Measurements from ENCODE around the gene SLC16A12. TPM values are rescaled to one million over a fixed set of nuclear protein-coding genes. Genes with fewer than 3 reads are reported as not detected.

The SLC16A12 gene
- total RNA-seq (10 to 100 TPM; 12.8 to 38.2 (median 28.4) TPM), polyA plus RNA-seq (10 to 100 TPM in 1 of 2 donors, 1 to 10 TPM in 1; 6.0 to 18.8 TPM)

GRCh38 chr10:89535171-89536012 is at the start of gene SLC16A12:
TSS of gene SLC16A12 (minus strand) at chr10:89535594. CDS start at chr10:89462578, 73,016 bp downstream.
- Histone ChIP-seq H3K4me1 (no peaks in the 10 kb centered on the region), H3K4me3 (peak within 1 kb of the TSS; percentile 35 to 62 (median 40)), H3K36me3 (no peaks in the 10 kb centered on the region), H3K27ac (peak within 1 kb of the TSS in 3 of 4 donors; percentile 63 to 87 (median 80)), H3K9me3 (no peaks in the 10 kb centered on the region), H3K27me3 (no peaks in the 10 kb centered on the region)
- intact Hi-C loops (cut with DNase I), result loop anchor here in 1 of 3 donors (10.0 kb wide), 1 partner anchor 61 kb away; no protein-coding TSS in a partner anchor
- TF ChIP-seq CTCF (IDR thresholded peaks at IDR 0.05), result peak in 1 of 4 donors; percentile 21
- FAIRE-seq (no peak), DNase-seq (peak; percentile 43 to 84 (median 56)), ATAC-seq (peak; percentile 69 to 79 (median 70))
- 2% methylated on average over 66 to 87 of the region's 87 CpGs for WGBS, 2 donors

- 74 to 87% methylated on average over 1 of the region's 1 CpG for WGBS, 2 donors
- no peaks in the 10 kb centered on the region for H3K27me3 ChIP-seq
- no peak for FAIRE-seq
- H3K4me1 ChIP-seq, result no peaks in the 10 kb centered on the region
- H3K27ac ChIP-seq, result no peak overlapping the region
- no peak for DNase-seq
- intact Hi-C loops (cut with DNase I), result no loop called here
- ATAC-seq, result no peak
- TF ChIP-seq CTCF (IDR thresholded peaks at IDR 0.05), result no peak
- no peak overlapping the region for H3K4me3 ChIP-seq
- H3K9me3 ChIP-seq, result no peaks in the 10 kb centered on the region
- H3K36me3 ChIP-seq, result no peaks in the 10 kb centered on the region
Measured at GRCh38 chr10:89582022-89582421, 46.6 kb upstream of the SLC16A12 start.

- WGBS, 2 donors, result 91 to 94% methylated on average over 4 of the region's 4 CpGs
- ATAC-seq (no peak), FAIRE-seq (no peak), DNase-seq (no peak)
- H3K9me3 ChIP-seq, result no peaks in the 10 kb centered on the region
- H3K27me3 ChIP-seq, result no peaks in the 10 kb centered on the region
- H3K4me3 ChIP-seq, result no peak overlapping the region
- TF ChIP-seq CTCF (IDR thresholded peaks at IDR 0.05), result no peak
- H3K36me3 ChIP-seq, result no peaks in the 10 kb centered on the region
- intact Hi-C loops (cut with DNase I), result no loop called here
- H3K4me1 ChIP-seq, result no peaks in the 10 kb centered on the region
- no peak overlapping the region for H3K27ac ChIP-seq
Measured at GRCh38 chr10:89580243-89580642, 44.8 kb upstream of the SLC16A12 start.

GRCh38 chr10:89576696-89577095 is 41.3 kb upstream of the SLC16A12 start:
- TF ChIP-seq CTCF (IDR thresholded peaks at IDR 0.05), result no peak
- no peaks in the 10 kb centered on the region for H3K36me3 ChIP-seq
- no peaks in the 10 kb centered on the region for H3K27me3 ChIP-seq
- FAIRE-seq, result no peak
- no peak overlapping the region for H3K27ac ChIP-seq
- H3K4me1 ChIP-seq, result peaks cover 0 to 4% (median 0%) of the 10 kb centered on the region in 3 donors
- WGBS, 2 donors, result 80 to 82% methylated on average over 2 of the region's 2 CpGs
- no peak for DNase-seq
- intact Hi-C loops (cut with DNase I), result no loop called here
- no peak overlapping the region for H3K4me3 ChIP-seq
- no peak for ATAC-seq
- H3K9me3 ChIP-seq, result no peaks in the 10 kb centered on the region

GRCh38 chr10:89576022-89576421 is 40.6 kb upstream of the SLC16A12 start:
- ATAC-seq, result no peak
- Histone ChIP-seq H3K4me3 (no peak overlapping the region), H3K27me3 (no peaks in the 10 kb centered on the region), H3K27ac (no peak overlapping the region), H3K36me3 (no peaks in the 10 kb centered on the region), H3K4me1 (peaks cover 0 to 4% (median 0%) of the 10 kb centered on the region in 3 donors), H3K9me3 (no peaks in the 10 kb centered on the region)
- WGBS, 2 donors, result 92 to 96% methylated on average over 3 of the region's 3 CpGs
- FAIRE-seq, result no peak
- DNase-seq, result no peak
- TF ChIP-seq CTCF (IDR thresholded peaks at IDR 0.05), result no peak
- intact Hi-C loops (cut with DNase I), result no loop called here
